Activated CD4-positive, alpha-beta T cell treated with anti-CD3 and anti-CD28 coated beads for 24 hours (primary cell): ENCODE data around the gene CDIP1.
"Not testable (repeated sequence)": the region's sequence is repeated elsewhere in the genome, so short reads cannot be mapped to it uniquely, and the experiment has no call there.

Source experiments
- DNase-seq, 2 donors: peaks; one replicate each; pipeline ENCODE4 v3.0.0-alpha.2; 2020; ENCODE audit warnings: low read depth in 2 of 2

Gene CDIP1

DNA sequence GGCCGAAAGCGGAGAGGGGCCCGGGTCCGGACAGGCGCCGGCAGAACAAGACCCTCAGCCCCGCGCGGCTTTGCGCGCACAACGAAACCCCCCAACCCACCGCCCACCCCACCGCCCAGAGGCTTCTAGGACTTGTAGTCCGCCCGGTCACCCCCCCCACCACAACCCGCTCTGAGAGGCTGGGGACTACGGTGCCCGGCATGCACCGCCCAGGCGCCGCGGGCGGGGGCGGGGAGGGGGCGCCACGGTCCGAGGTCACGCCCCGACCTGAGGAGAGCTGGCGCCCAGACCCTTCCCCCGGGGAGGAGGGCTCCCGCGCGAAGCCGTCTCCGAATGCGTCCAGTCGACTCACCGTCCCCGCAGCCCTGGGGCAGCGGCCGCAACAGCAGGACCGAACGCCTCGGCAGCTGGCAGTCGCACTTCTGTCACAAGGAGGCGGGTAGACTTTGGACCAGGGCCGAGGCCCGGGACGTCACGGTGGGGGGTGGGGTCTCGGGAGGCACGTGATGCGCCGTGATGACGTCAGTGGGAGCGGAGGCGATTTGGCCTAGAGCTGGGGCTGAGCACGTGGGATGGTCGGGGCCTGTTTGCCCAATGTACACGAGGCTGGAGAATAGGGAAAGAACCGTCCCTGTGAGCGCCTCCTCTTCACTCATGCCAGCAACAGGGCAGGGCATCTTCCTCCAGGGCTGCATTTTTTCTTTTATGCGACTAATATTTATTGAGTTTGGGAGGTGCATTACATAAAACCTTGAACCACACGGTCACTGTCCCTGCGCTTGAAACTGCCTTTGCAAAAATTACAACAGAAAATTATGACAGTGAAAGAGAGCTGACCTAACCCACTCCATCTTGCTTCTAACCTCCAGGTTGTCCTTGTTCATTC, at the start of gene CDIP1:
Gene CDIP1, minus strand, starts transcription at position 424 of the 886 bp plus-strand sequence. CDS start 24,643 bp downstream, outside the sequence.
- DNase-seq = peak; percentile 93 to 98

GRCh38 chr16:4586291-4586690, 47.7 kb upstream of the CDIP1 start:
- DNase-seq = no peak

- no peak for DNase-seq
These were observed 45.3 kb upstream of the CDIP1 start for GRCh38 chr16:4583906-4584305.

GRCh38 chr16:4580250-4580649, 41.7 kb upstream of the CDIP1 start:
- no peak for DNase-seq

DNA sequence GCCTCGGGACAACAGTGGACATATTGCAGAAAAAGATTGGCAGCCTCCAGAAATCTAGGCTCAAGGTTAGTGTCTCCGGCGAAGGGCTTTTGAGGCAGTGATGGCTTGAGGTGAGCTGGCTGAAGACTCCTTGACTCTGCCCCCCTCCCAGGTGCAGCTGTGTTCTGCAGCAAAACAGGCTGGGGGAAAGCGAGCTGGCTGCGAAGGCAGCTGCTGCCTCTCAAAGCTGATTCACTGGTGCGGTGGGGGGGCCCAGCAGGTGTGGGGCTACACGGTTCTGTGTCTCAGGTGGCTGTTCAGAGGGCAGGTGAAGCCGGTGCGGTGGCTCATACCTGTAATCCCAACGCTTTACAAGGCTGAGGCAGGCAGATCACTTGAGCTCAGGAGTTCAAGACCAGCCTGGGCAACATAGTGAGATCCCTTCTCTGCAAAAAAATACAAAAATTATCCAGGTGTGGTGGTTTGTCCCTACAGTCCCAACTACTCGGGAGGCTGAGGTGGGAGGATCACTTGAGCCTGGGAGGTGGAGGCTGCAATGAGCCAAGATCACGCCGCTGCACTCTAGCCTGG, 40.5 kb upstream of the CDIP1 start:
- no peak for DNase-seq

DNA sequence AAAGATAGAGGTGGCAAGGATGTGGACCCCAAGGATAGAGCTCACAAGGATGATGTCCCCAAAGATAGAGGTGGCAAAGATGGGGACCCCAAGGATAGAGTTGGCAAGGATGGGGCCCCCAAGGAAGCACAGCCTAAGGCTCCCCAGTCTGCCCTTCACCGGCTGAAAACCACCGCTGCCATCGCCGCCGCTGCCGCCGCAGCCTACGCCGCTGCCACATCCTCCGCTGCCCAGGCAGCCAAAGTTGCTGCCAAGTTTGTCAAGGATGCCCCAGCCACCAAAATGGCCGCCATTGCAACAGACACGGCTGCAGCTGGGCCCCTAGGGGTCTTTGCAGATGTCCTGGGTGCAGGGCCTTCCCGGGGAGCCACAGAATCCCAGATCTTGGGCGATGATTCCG, 37.4 kb upstream of the CDIP1 start:
- no peak for DNase-seq

- no peak for DNase-seq
These were observed 36.5 kb upstream of the CDIP1 start for GRCh38 chr16:4574919-4575705.

GRCh38 chr16:4573926-4574325, 35.4 kb upstream of the CDIP1 start:
- DNase-seq = not testable (repeated sequence)

DNA sequence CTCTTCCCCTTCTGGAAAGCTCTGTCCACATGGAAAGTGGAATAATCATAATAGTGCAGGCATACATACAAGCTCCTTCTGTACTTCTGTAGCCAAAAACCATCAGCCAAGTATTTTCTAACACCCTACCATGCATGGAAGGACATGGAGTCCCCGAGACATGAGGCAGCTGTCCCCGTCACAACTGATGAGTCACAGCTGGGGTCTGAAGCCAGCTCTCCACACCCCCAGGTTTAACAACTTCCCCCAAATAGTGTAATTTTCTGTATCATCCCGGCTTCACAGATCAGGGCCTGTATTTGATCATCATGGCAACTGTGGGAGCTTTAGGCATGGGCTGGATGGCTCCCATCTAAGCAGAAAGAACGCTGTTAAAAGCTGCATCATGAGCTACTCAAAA, 34.1 kb upstream of the CDIP1 start:
- DNase-seq = no peak

DNA sequence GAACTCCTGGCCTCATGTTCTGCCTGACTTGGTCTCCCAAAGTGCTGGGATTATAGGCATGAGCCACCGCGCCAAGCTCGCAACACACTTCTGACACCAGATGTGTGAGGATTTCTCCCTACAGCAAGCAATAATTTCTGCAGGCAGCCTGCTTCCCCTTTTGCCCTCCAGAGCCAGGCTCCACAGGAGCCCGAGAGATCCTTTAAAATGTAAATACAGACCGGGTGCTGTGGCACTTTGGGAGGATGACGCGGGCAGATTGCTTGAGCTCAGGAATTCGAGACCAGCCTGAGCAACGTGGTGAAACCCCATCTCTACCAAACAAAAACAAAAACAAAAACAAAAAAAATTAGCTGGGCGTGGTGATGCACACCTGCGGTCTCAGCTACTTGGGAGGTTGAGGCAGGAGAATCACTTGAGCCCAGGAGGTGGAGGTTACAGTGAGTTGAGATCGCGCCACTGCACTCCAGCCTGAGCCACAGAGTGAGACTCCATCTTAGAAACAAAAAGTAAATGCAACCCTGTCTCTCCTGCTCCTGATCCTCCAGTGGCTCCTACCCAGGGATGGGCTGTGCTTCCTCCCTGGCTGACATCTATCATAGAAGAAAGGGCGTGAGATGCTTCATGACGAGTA, 32.2 kb upstream of the CDIP1 start:
- DNase-seq = no peak

DNA sequence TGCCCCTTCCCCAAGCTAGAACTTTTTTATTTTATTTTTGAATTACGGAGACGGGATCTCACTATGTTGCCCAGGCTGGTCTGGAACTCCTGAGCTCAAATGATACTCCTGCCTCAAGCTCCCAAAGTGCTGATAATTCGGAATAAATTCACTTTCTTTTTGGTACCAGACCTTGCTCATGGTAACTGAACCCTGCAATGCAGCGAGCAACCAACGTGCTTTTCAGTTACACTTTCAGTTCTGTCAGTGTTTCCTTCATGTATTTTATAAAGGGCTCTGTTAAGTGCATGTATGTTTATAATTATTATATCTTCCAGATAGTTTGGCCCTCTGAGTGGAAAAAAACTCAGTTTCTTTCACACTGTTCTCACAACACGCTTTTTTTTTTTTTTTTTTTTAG, 31.5 kb upstream of the CDIP1 start:
- no peak for DNase-seq

- DNase-seq = no peak
These were observed 27.6 kb upstream of the CDIP1 start for GRCh38 chr16:4566144-4566543.

- no peak for DNase-seq
These were observed 26.2 kb upstream of the CDIP1 start for GRCh38 chr16:4564661-4565267.

GRCh38 chr16:4561596-4561995, 23.0 kb upstream of the CDIP1 start:
- no peak for DNase-seq

DNA sequence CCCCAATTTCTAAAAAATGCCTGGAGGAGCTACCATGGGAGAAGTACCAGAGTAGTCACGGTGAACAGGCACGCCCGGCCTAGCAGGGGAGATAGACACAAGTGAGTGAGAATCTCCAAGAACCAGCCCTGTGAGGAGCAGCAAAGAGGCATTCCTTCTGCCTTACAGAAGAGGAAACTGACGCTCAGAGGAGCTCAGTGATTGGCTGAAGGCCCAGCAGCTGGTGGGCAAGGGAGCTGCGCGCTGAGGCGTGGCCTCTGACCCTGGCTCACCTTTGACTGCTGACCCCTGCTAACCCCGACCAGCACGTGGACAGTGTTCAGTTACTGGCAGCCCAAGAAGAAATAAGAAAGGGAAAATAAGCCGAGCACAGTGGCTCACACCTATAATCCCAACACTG, 19.4 kb upstream of the CDIP1 start:
- no peak for DNase-seq

DNA sequence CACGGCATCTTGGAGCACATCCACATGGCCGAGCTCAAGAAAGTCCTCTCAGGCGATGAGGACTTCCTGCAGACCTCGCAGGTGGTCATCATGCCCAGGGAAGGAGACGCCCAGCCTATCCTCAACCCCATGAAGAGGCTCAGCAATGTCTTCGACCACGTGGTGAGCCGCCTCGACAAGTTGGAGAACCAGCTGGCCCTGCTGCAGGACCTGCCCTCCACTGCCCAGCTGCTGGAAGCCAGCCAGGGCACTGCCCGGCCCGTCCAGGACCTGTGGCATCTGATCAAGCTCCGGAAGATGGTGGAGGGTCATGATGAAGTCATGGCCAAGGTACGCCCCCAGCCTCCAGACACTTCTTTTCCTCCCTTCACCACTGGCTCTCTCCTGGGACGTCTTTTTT, 18.0 kb upstream of the CDIP1 start:
- no peak for DNase-seq

- no peak for DNase-seq
These were observed 17.5 kb upstream of the CDIP1 start, which contains the start of gene C16orf96 for GRCh38 chr16:4556112-4556511. Gene C16orf96 (plus strand): TSS chr16:4556340. CDS start chr16:4556490, 150 bp downstream.

- DNase-seq = no peak
These were observed 14.0 kb upstream of the CDIP1 start for GRCh38 chr16:4552541-4552940.

GRCh38 chr16:4550591-4550990, 12.0 kb upstream of the CDIP1 start:
- no peak for DNase-seq

- DNase-seq = no peak
These were observed 9.6 kb upstream of the CDIP1 start for GRCh38 chr16:4548124-4548523.

DNA sequence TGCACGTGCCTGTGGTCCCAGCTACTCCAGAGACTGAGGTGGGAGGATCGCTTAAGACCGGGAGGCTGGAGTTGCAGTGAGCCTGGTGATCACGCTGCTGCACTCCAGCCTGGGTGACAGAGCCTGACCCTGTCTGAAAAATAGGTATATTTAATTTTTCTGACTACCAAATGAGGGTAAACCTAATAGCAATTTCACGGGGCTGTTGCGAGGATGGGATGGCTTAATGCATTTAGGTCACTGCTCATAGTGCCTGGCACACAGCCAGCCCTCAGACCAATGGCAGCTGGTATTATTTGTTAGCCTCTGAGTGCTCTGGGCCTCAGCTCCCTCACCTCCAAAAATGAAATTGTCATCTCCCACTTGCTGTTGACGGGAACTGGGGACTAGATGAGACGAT, 5.9 kb upstream of the CDIP1 start:
- no peak for DNase-seq
